ENCODE measurements around the gene SSH2. TPM values are rescaled to one million over a fixed set of nuclear protein-coding genes. Genes with fewer than 3 reads are reported as not detected.
"Not testable (repeated sequence)": the region's sequence is repeated elsewhere in the genome, so short reads cannot be mapped to it uniquely, and the experiment has no call there.

Gene SSH2
- total RNA-seq, 1 donor from 2014 or later, result 9.8 TPM

GRCh38 chr17:29782917-29783316 lies 147.1 kb downstream of the SSH2 start:
- Histone ChIP-seq H3K27me3 (ENCODE audit: control insufficient read depth, insufficient read depth, low read length) (no peaks in the 10 kb centered on the region), H3K36me3 (ENCODE audit: control insufficient read depth, insufficient read depth, low read length) (no peaks in the 10 kb centered on the region), H3K4me3 (ENCODE audit: low read depth, low read length) (no peak overlapping the region)
- no peak for TF ChIP-seq CTCF (IDR thresholded peaks at IDR 0.05; ENCODE audit: insufficient read depth, low read length, poor library complexity, severe bottlenecking)
- no peak for DNase-seq (ENCODE audit: low read depth)

- H3K36me3 ChIP-seq (ENCODE audit: control insufficient read depth, insufficient read depth, low read length); H3K27me3 ChIP-seq (ENCODE audit: control insufficient read depth, insufficient read depth, low read length); H3K4me3 ChIP-seq (ENCODE audit: low read depth, low read length); DNase-seq (ENCODE audit: low read depth): not testable (repeated sequence)
Observed at GRCh38 chr17:29779812-29780190, 150.2 kb downstream of the SSH2 start.

- no peak for DNase-seq (ENCODE audit: low read depth)
- peak; percentile 76 for TF ChIP-seq CTCF (IDR thresholded peaks at IDR 0.05; ENCODE audit: insufficient read depth, low read length, poor library complexity, severe bottlenecking)
- H3K27me3 ChIP-seq (ENCODE audit: control insufficient read depth, insufficient read depth, low read length), result no peaks in the 10 kb centered on the region
- H3K36me3 ChIP-seq (ENCODE audit: control insufficient read depth, insufficient read depth, low read length), result no peaks in the 10 kb centered on the region
- no peak overlapping the region for H3K4me3 ChIP-seq (ENCODE audit: low read depth, low read length)
Observed at GRCh38 chr17:29778956-29779811, 150.8 kb downstream of the SSH2 start.

GRCh38 chr17:29777663-29778062 lies 152.4 kb downstream of the SSH2 start:
- no peak for TF ChIP-seq CTCF (IDR thresholded peaks at IDR 0.05; ENCODE audit: insufficient read depth, low read length, poor library complexity, severe bottlenecking)
- DNase-seq (ENCODE audit: low read depth), result no peak
- Histone ChIP-seq H3K36me3 (ENCODE audit: control insufficient read depth, insufficient read depth, low read length) (no peaks in the 10 kb centered on the region), H3K27me3 (ENCODE audit: control insufficient read depth, insufficient read depth, low read length) (no peaks in the 10 kb centered on the region), H3K4me3 (ENCODE audit: low read depth, low read length) (no peak overlapping the region)

- no peak for TF ChIP-seq CTCF (IDR thresholded peaks at IDR 0.05; ENCODE audit: insufficient read depth, low read length, poor library complexity, severe bottlenecking)
- H3K27me3 ChIP-seq (ENCODE audit: control insufficient read depth, insufficient read depth, low read length), result no peaks in the 10 kb centered on the region
- no peak for DNase-seq (ENCODE audit: low read depth)
Observed at GRCh38 chr17:29776026-29776425, 154.0 kb downstream of the SSH2 start.

GRCh38 chr17:29772981-29773380 lies 157.0 kb downstream of the SSH2 start:
- no peaks in the 10 kb centered on the region for H3K36me3 ChIP-seq (ENCODE audit: control insufficient read depth, insufficient read depth, low read length)
- no peak overlapping the region for H3K4me3 ChIP-seq (ENCODE audit: low read depth, low read length)
- no peaks in the 10 kb centered on the region for H3K27me3 ChIP-seq (ENCODE audit: control insufficient read depth, insufficient read depth, low read length)
- no peak for TF ChIP-seq CTCF (IDR thresholded peaks at IDR 0.05; ENCODE audit: insufficient read depth, low read length, poor library complexity, severe bottlenecking)
- no peak for DNase-seq (ENCODE audit: low read depth)

More at GRCh38 chr17:29776026-29776425, 154.0 kb downstream of the SSH2 start:
- H3K36me3 ChIP-seq (ENCODE audit: control insufficient read depth, insufficient read depth, low read length), result no peaks in the 10 kb centered on the region
- H3K4me3 ChIP-seq (ENCODE audit: low read depth, low read length), result no peak overlapping the region

All from kidney epithelial cell (primary cell).